Upper lobe of right lung (tissue), 1 donor: Measurements from ENCODE around the gene FHIT. TPM values are rescaled to one million over a fixed set of nuclear protein-coding genes. Genes with fewer than 3 reads are reported as not detected.

ENCODE experiments used
- ATAC-seq: fragments of 200-7000 bp; cut with Tn5 transposase; one replicate; pipeline ENCODE4 v1.9.1; 2020; ENCODE audit warnings: mild to moderate bottlenecking, moderate library complexity
- DNase-seq: peaks from one replicate; pipeline ENCODE4 v3.0.0-alpha.2; 2020
- H3K27ac ChIP-seq: fragments of 200-600 bp; one replicate; pipeline ENCODE4 v1.8.0; 2022
- H3K27me3 ChIP-seq: fragments of 200-600 bp; one replicate; pipeline ENCODE4 v1.8.0; 2022; ENCODE audit warnings: mild to moderate bottlenecking
- H3K36me3 ChIP-seq: fragments of 200-600 bp; one replicate; pipeline ENCODE4 v1.8.0; 2022
- H3K4me1 ChIP-seq: fragments of 200-600 bp; one replicate; pipeline ENCODE4 v1.8.0; 2022
- H3K4me3 ChIP-seq: fragments of 200-600 bp; one replicate; pipeline ENCODE4 v1.8.0; 2022; ENCODE audit warnings: mild to moderate bottlenecking
- H3K9me3 ChIP-seq: fragments of 200-600 bp; one replicate; pipeline ENCODE4 v1.8.0; 2022
- intact Hi-C: fragments of 100-400 bp; cut with DNase I; formaldehyde crosslinking; loops from one replicate; pipeline ENCODE4 v1.11.0; 2022
- total RNA-seq: library from RNA; stranded (reverse); fragmentation: NEBNext Ultra II Directional; extraction: Animal tissue kit (Norgen Biotek cat#: 25700); gene quantifications from one replicate; pipeline ENCODE4 v1.2.1, GENCODE V29; 2021
- TF ChIP-seq, protein P1 (sequence below): fragments of 200-600 bp; IDR thresholded peaks from one replicate; pipeline ENCODE4 v1.8.0; 2022; ENCODE audit warnings: antibody characterized with exemption
- donor health status: DM: no; HTN: yes; CAD: no; lungs with severe emphysema.

Gene FHIT
- total RNA-seq, 1 donor from 2014 or later, result 9.6 TPM

DNA sequence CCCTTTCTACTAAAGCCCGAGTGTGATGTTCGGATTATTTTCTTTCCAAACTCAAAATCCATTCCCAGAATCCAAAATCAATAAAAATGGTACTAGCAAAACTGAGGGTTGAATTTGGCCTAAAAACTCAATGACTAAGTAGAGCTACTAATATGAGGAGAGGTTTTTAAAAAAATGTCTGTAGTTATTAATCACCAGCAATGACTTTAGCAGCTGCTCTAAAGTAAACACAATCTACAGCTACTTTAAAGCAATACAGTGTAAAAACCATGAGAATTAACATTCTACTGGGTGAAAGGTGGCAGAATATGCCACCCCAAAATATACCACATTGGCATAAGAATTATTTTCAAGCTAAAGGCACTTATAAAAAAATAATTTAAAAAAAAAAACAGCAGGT, 23.5 kb downstream of the FHIT start:
- TF ChIP-seq, protein P1, sequence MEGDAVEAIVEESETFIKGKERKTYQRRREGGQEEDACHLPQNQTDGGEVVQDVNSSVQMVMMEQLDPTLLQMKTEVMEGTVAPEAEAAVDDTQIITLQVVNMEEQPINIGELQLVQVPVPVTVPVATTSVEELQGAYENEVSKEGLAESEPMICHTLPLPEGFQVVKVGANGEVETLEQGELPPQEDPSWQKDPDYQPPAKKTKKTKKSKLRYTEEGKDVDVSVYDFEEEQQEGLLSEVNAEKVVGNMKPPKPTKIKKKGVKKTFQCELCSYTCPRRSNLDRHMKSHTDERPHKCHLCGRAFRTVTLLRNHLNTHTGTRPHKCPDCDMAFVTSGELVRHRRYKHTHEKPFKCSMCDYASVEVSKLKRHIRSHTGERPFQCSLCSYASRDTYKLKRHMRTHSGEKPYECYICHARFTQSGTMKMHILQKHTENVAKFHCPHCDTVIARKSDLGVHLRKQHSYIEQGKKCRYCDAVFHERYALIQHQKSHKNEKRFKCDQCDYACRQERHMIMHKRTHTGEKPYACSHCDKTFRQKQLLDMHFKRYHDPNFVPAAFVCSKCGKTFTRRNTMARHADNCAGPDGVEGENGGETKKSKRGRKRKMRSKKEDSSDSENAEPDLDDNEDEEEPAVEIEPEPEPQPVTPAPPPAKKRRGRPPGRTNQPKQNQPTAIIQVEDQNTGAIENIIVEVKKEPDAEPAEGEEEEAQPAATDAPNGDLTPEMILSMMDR, result no peak
- no peak overlapping the region for H3K4me3 ChIP-seq
- DNase-seq, result no peak

DNA sequence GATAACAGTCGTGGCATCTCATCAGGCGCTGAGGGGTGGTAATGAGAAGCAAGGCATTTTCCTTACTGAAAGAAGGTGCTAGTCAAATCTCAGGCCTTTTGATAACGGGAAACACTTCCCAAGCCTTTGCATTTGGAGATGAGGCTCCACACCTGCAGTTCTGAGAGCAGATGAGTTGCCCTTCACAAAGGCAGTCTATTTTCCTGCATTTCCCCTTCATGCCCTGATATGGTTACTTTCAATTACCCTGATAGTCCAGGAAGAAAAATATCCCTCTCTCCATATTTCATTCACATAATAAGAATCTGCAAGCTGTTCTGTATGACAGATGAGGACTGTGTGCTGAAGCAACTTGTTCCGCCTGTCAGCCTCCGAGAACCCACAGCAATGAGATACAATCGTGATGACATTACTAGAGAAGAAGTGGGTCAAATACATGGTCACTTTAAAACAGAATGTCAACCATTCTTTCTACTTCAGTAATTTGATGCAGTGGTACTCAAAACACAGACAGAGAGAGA, 25.0 kb downstream of the FHIT start:
- H3K36me3 ChIP-seq, result no peaks in the 10 kb centered on the region
- DNase-seq (no peak), ATAC-seq (no peak)
- no peak overlapping the region for H3K27ac ChIP-seq
- TF ChIP-seq, protein P1, result no peak
- no peaks in the 10 kb centered on the region for H3K27me3 ChIP-seq
- H3K4me3 ChIP-seq, result no peak overlapping the region
- no peaks in the 10 kb centered on the region for H3K4me1 ChIP-seq
- H3K9me3 ChIP-seq, result no peaks in the 10 kb centered on the region
- intact Hi-C loops, result no loop called here

More for the DNA sequence above, 23.5 kb downstream of the FHIT start:
- Histone ChIP-seq H3K9me3 (no peaks in the 10 kb centered on the region), H3K4me1 (no peaks in the 10 kb centered on the region), H3K27me3 (no peaks in the 10 kb centered on the region), H3K36me3 (no peaks in the 10 kb centered on the region), H3K27ac (no peak overlapping the region)
- intact Hi-C loops, result no loop called here
- ATAC-seq, result no peak

DNA sequence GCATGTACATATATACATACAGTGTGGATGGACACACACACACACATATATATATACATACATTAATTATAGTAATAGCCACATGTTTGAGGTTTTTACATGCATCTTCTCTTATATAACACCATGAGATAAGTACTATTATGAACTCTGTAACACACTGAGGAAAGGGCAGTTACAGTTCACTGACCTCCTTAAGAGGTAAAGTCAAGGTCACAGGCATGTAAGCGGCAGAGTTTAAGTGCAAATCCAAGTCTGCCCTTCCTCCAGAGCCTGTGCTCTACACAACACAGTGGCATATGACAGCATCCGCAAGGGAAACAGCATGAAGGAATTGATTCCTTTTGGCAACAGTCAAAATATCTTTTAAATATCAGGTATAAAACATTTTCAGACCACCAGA, 26.4 kb downstream of the FHIT start:
- DNase-seq, result no peak
- Histone ChIP-seq H3K36me3 (no peaks in the 10 kb centered on the region), H3K9me3 (no peaks in the 10 kb centered on the region), H3K4me1 (no peaks in the 10 kb centered on the region), H3K27ac (no peak overlapping the region), H3K4me3 (no peak overlapping the region), H3K27me3 (no peaks in the 10 kb centered on the region)
- intact Hi-C loops, result no loop called here
- TF ChIP-seq, protein P1, result no peak
- ATAC-seq, result no peak

DNA sequence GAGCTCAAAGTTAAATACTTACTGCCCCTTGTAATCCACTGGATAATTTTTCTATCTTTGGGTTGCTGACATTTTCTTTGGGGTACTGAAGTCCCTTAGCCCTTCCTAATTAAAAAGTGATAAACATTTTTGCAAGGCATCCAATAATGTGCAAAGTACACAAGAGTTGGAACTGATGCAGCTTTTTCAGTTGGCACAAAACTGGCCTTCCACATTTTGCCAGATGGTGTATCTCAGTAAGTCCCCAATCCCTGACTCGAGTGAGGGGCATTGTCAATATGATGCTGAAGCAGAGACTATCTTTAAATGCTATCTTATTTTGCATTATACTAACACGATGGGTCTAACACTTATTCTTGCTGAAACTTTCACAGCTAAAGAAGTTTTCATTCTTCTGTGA, 27.8 kb downstream of the FHIT start:
- intact Hi-C loops, result no loop called here
- no peaks in the 10 kb centered on the region for H3K27me3 ChIP-seq
- DNase-seq (no peak), ATAC-seq (no peak)
- no peak overlapping the region for H3K27ac ChIP-seq
- H3K9me3 ChIP-seq, result no peaks in the 10 kb centered on the region
- TF ChIP-seq, protein P1, result no peak
- no peaks in the 10 kb centered on the region for H3K36me3 ChIP-seq
- H3K4me1 ChIP-seq, result no peaks in the 10 kb centered on the region
- H3K4me3 ChIP-seq, result no peak overlapping the region

DNA sequence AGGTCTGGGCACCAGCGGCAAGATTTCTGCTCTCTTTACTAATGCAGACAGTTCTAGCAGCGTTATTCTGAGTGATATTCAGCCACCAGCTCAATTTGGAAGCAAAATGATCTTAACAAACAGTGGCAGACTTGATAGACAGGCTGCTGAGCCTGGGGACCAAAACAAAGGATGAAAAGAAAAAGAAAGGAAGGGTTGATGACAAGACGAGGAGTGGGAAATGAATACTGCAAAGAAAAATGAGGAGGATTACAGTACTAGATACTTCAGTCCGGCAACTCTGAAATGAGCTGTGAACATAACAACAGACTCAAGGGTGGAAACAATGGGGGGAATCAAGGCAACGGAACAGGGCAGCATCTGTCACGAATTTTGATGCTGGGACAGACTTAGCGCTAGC, 28.8 kb downstream of the FHIT start:
- TF ChIP-seq, protein P1, result no peak
- no peak overlapping the region for H3K27ac ChIP-seq
- intact Hi-C loops, result no loop called here

More for the DNA sequence above, 28.8 kb downstream of the FHIT start:
- Histone ChIP-seq H3K4me1 (no peaks in the 10 kb centered on the region), H3K36me3 (no peaks in the 10 kb centered on the region), H3K4me3 (no peak overlapping the region), H3K27me3 (no peaks in the 10 kb centered on the region), H3K9me3 (no peaks in the 10 kb centered on the region)
- no peak for DNase-seq
- no peak for ATAC-seq
